Nephron progenitor cell (in vitro differentiated cells): ENCODE results near the gene NLRC4.

ENCODE experiments used
- DNase-seq: peaks from one replicate; pipeline ENCODE4 v3.0.0; 2021
- H3K27ac Mint-ChIP-seq: 2 replicates; pipeline ENCODE4 v1.8.0; 2021; ENCODE audit warnings: mild to moderate bottlenecking, moderate library complexity, mixed read lengths
- H3K27me3 Mint-ChIP-seq: 2 replicates; pipeline ENCODE4 v1.8.0; 2021; ENCODE audit warnings: mild to moderate bottlenecking, low read depth, mixed read lengths; ENCODE audit not compliant: poor library complexity
- H3K36me3 Mint-ChIP-seq: 2 replicates; pipeline ENCODE4 v1.8.0; 2021; ENCODE audit warnings: low read depth, mixed read lengths
- H3K4me1 Mint-ChIP-seq: 2 replicates; pipeline ENCODE4 v1.8.0; 2021; ENCODE audit warnings: mixed read lengths
- H3K4me3 Mint-ChIP-seq: 2 replicates; pipeline ENCODE4 v1.8.0; 2021; ENCODE audit warnings: mild to moderate bottlenecking, moderate library complexity, mixed read lengths
- H3K9me3 Mint-ChIP-seq: 2 replicates; pipeline ENCODE4 v1.8.0; 2021; ENCODE audit warnings: mild to moderate bottlenecking, moderate library complexity, mixed read lengths
- TF ChIP-seq, protein P1 (sequence below): fragments of 200-600 bp; sonication (generic); IDR thresholded peaks from 2 replicates; pipeline ENCODE4 v1.5.0; 2021; ENCODE audit warnings: antibody characterized with exemption

The NLRC4 gene

DNA sequence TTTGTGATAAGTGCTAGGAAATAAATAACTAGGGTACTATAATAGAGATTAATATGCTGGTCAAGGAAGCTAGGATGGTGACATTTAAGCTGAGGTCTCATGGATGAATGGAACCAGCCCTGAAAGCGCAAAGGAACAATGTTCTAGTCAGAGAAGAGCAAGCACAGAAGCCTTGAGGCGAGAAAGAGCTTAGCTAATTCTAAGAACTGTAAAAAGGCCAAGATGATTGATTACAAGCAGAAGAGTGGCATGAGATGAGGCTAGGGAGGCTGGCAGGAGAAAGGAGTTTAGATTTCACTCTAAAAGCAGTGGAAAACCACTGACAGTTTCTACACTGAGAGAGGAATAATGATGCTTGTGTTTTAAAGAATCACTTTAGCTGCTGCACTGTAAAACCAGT is 9.6 kb upstream of the NLRC4 start:
- no peak overlapping the region for H3K4me3 Mint-ChIP-seq
- peaks cover 5% of the 10 kb centered on the region for H3K36me3 Mint-ChIP-seq
- DNase-seq = no peak
- H3K9me3 Mint-ChIP-seq = peaks cover 7% of the 10 kb centered on the region
- peaks cover 54% of the 10 kb centered on the region for H3K27me3 Mint-ChIP-seq
- TF ChIP-seq, protein P1, sequence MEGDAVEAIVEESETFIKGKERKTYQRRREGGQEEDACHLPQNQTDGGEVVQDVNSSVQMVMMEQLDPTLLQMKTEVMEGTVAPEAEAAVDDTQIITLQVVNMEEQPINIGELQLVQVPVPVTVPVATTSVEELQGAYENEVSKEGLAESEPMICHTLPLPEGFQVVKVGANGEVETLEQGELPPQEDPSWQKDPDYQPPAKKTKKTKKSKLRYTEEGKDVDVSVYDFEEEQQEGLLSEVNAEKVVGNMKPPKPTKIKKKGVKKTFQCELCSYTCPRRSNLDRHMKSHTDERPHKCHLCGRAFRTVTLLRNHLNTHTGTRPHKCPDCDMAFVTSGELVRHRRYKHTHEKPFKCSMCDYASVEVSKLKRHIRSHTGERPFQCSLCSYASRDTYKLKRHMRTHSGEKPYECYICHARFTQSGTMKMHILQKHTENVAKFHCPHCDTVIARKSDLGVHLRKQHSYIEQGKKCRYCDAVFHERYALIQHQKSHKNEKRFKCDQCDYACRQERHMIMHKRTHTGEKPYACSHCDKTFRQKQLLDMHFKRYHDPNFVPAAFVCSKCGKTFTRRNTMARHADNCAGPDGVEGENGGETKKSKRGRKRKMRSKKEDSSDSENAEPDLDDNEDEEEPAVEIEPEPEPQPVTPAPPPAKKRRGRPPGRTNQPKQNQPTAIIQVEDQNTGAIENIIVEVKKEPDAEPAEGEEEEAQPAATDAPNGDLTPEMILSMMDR = no peak
- H3K27ac Mint-ChIP-seq = no peak overlapping the region
- H3K4me1 Mint-ChIP-seq = peaks cover 19% of the 10 kb centered on the region

DNA sequence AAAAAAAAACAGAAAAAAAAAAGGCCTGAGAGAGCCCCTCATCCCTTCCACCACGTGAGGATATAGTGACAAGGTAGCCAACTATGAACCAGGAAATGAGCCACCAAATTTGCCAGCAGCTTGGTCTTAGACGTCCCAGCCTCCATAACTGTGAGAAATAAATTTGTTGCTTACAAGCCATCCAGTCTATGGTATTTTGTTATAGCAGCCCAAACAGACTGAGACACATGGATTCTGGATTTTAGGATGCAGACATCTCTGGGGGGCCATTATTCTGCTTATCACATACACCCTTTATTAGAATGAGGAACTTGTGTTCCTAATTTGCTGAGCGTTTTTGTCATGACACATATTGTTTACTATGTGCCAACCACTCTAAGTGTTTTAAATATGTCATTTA is 7.6 kb upstream of the NLRC4 start:
- Mint-ChIP-seq H3K4me3 (no peak overlapping the region), H3K9me3 (no peaks in the 10 kb centered on the region), H3K27me3 (peaks cover 62% of the 10 kb centered on the region), H3K27ac (no peak overlapping the region), H3K4me1 (peaks cover 8% of the 10 kb centered on the region), H3K36me3 (no peaks in the 10 kb centered on the region)
- TF ChIP-seq, protein P1 = no peak
- no peak for DNase-seq

DNA sequence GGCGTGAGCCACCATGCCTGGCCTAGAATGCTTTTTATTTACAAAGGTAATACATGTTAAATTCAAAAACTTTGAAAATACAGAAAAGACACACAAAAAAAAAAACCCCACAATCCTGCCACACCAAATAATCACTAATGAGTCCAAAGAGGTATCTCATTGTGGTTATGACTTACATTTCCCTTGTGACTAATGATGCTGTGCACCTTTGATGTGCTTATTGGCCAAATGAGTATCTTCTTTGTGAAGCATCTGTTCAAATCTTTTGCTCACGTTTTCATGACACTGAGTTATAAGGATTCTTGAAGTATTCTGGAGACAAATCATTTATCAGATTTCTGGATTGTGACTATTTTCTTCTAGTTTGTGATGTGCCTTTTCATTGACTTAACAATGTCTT is 6.4 kb upstream of the NLRC4 start:
- Mint-ChIP-seq H3K4me3 (no peak overlapping the region), H3K9me3 (no peaks in the 10 kb centered on the region), H3K27ac (no peak overlapping the region), H3K27me3 (peaks cover 67% of the 10 kb centered on the region), H3K36me3 (no peaks in the 10 kb centered on the region), H3K4me1 (peaks cover 6% of the 10 kb centered on the region)
- DNase-seq = no peak
- TF ChIP-seq, protein P1 = no peak

DNA sequence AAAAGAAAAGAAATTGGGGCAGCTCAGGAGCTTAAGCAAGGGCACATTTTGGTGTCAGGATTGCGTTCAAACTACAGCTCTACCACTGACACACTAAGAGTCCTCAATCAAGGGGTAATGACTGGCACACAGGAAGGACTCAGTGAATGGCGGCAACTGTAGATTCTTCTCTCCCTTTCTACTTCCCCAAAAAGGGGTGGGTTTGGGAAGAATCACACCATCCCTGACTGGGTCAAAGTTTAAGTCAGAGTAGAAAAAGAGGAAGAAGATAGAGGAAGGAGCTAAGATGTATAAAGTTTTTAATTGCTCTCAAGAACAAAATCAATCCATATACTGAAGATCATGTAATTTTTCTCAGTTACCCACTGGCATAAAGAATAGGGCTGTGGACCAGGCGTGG is 2.6 kb downstream of the NLRC4 start:
- no peak overlapping the region for H3K27ac Mint-ChIP-seq
- no peaks in the 10 kb centered on the region for H3K9me3 Mint-ChIP-seq
- TF ChIP-seq, protein P1 = no peak
- H3K4me1 Mint-ChIP-seq = no peaks in the 10 kb centered on the region
- no peaks in the 10 kb centered on the region for H3K36me3 Mint-ChIP-seq
- no peak overlapping the region for H3K4me3 Mint-ChIP-seq
- DNase-seq = no peak
- peaks cover 54% of the 10 kb centered on the region for H3K27me3 Mint-ChIP-seq

DNA sequence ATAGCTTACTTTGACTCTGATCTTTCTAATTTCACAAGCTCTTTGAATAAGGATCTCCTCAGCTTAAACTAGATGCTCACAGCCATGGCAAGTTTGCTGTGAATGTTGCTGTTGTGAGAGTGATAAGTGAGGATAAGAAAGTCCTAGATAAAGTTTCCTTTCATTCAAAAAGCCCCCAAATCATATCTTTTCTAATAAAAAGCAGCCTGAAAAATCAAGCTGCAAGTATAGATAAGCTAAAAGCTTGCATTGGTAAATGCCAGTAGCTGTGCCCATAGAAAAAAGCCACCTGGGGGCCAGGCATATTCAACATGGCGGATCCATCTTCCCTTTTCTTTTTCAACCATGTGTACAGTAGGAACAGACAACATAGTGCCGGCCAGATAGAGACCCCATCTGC is 4.3 kb downstream of the NLRC4 start:
- peaks cover 43% of the 10 kb centered on the region for H3K27me3 Mint-ChIP-seq
- no peak overlapping the region for H3K4me3 Mint-ChIP-seq
- TF ChIP-seq, protein P1 = no peak
- H3K4me1 Mint-ChIP-seq = no peaks in the 10 kb centered on the region
- H3K27ac Mint-ChIP-seq = no peak overlapping the region
- no peaks in the 10 kb centered on the region for H3K36me3 Mint-ChIP-seq
- no peak for DNase-seq
- H3K9me3 Mint-ChIP-seq = no peaks in the 10 kb centered on the region

DNA sequence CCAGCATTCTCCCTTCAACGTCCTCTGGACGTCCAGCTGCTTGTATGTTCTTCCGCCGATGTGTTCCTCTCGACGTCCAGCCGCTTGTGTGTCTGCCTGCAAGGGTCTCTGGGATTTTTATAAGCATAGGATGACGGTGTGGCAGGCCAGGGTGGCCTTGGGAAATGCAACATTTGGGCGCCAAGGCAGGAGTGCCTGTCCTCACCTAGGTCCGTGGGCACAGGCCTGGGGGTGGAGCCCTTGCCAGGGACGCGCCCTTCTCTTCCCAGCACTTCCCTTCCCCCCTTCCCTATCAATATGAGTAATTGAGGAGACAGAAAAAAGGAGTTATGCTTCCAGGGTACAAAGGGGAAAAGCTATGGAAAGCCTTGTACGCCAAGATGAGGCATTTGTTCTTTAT is 6.4 kb downstream of the NLRC4 start:
- no peak overlapping the region for H3K4me3 Mint-ChIP-seq
- no peak for DNase-seq
- no peaks in the 10 kb centered on the region for H3K36me3 Mint-ChIP-seq
- no peak overlapping the region for H3K27ac Mint-ChIP-seq
- no peaks in the 10 kb centered on the region for H3K9me3 Mint-ChIP-seq
- H3K27me3 Mint-ChIP-seq = peaks cover 21% of the 10 kb centered on the region
- TF ChIP-seq, protein P1 = no peak
- no peaks in the 10 kb centered on the region for H3K4me1 Mint-ChIP-seq
